ENCODE measurements around the gene IL20. TPM values are rescaled to one million over a fixed set of nuclear protein-coding genes. Genes with fewer than 3 reads are reported as not detected.

Gene IL20
- polyA plus RNA-seq, 10 donors: not detected

DNA sequence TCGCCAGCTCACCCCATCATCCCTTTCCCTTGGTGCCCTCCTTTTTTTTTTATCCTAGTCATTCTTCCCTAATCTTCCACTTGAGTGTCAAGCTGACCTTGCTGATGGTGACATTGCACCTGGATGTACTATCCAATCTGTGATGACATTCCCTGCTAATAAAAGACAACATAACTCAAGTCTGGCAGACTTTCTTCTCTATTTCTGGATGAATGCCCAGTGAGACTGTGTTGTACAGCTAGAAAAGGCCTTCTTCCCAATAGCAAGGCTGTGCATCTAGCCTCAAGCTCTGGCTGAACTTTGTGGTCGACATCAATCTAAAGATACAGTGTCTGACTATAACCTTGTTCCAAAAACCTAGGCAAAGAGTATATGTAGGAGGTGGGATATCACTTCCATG lies 38.3 kb downstream of the IL20 start:
- no peak for DNase-seq

DNA sequence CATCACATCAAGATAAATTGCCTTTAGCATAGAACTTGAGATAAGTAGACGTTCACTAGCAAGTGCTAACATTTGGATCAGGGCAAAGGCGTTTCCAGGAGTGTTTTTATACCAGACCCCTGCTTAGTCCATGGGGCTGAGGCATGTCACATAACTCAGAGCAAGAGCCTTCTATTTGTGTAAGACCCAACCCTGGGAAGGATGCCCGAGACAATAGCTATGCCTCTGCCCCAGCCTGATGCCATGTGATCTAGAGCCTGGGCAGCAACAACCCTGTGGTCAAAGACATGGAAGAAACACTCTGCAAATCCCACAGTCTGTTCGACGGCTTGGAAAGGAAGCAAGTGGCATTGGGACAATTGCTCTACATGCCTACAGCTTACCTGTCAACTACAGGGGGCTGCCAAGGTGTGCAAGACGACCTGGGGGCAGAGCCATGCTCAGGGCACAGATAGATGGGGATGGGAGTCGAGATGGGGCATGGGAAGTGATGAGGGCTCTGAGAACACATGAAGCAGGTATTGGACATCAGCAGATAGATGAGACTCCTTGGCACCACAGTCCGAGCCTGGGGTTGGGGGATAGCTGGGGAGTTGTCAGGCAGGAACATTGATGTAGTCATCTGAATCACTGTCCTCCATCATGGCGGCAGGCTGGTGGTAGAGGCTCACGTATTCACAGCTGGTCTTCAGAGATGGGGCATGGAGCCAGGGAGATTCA lies 39.2 kb downstream of the IL20 start:
- no peak for DNase-seq

DNA sequence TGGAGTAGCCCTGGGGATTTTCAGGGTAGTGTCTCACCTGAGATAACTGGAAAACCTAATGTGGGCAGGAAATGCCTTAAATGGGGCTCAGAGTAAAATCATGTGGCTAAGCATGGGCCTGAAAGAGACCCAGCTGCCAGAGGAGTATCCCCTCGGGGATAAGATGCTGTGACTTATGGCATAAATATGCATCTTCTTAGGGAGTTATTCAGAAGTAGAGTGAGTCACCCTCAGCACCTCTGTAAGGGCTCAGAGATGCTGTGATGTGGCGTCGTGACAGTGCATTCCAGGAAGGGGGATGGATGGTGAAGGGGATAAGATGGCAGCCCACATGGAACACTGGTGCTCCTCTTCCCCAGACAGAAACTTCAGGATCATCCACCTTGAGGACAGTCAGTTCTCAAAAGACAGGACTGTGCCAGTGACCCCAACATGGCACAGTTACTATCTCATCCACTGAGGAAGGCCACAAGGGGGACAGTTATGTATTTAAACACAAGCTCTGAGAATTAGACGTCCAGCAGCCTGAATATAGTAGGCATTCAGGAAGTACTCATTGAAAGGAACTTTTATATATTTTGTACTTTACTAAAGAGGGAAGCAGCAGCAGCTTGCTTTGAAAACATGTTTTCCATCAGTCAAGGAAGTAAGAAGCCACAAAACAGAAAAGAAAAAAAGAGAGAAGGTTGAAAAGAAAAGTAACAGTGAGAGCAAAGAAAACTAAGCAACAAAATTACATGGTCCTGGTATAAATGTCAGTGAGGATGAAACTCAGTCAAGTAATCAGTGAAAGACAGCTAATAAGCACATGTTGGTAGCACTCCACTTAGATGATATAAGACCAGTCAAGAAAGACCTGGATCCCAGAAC lies 40.1 kb downstream of the IL20 start:
- DNase-seq: peak in 1 of 3 donors; percentile 93

DNA sequence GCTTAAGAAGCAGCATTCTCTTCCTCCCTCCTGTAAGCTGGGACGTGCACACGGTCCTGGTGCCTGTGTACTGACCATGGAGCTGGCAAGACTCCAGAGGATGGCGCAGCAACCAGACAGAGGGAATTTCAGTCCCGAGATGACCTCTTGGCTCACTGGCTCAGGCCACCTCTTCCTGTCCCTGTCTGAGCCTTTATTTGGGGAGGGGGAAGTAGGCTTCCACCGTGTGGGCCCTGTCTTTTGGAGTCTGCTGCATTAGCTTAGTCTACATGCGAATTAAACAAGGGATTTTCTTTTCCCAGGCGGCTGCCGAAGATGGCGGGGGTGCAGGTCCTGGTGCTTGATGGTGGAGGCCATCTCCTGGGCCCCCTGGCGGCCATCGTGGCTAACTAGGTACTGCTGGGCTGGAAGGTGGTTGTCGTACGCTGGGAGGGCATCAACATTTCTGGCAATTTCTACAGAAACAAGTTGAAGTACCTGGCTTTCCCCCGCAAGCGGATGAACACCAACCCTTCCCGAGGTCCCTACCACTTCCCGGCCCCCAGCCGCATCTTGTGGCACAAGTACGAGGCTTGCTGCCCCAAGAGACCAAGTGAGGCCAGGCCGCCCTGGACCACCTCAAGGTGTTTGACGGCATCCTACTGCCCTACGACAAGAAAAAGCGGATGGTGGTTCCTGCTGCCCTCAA lies 42.0 kb downstream of the IL20 start:
- DNase-seq: no peak

DNA sequence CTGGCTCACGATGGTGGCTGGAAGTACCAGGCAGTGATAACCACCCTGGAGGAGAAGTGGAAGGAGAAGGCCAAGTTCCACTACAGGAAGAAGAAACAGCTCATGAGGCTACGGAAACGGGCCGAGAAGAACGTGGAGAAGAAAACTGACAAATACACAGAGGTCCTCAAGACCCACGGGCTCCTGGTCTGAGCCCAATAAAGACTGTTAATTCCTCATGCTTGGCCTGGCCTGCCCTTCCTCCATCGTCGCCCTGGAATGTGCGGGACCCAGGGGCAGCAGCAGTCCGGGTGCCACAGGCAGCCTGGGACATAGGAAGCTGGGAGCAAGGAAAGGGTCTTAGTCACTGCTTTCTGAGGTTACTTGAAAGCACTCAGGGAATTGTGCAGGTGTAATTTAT lies 42.6 kb downstream of the IL20 start:
- no peak for DNase-seq

DNA sequence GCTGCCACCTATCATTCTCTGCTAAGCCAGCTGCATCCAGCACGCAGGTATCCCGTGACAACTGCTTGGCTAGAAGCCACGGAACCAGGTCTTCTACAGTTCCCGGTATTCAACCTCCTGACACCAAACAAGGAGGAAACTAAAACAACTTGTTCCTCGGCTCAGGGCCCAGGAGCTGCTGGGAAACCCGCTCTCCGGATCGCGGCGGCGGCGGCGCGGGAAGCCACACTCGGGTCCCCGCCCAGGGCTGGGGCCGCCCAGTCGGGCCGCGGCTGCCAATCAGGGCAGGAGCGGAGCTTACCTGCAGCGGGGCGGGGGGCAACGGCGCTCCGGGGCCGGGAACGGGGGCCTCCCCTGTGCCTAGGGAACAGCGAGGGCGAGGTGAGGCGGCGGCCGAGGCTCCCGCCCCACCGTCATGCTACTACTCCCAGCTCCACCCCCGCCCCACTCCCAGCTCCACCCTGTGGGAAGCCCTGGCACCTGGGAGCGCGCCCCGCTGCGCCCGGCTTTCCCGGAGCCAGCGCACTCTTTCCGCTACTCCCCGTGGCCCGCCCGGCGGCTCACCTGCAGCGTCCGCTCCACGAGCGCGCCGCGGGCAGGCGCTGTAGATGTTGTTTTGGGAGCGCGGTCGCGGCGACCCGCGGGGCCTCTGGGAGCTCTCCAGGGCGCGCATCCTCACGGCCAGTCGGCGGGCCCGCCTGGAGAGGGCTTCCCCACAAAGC lies 43.9 kb downstream of the IL20 start:
- peak in 1 of 3 donors; percentile 61 for DNase-seq

DNA sequence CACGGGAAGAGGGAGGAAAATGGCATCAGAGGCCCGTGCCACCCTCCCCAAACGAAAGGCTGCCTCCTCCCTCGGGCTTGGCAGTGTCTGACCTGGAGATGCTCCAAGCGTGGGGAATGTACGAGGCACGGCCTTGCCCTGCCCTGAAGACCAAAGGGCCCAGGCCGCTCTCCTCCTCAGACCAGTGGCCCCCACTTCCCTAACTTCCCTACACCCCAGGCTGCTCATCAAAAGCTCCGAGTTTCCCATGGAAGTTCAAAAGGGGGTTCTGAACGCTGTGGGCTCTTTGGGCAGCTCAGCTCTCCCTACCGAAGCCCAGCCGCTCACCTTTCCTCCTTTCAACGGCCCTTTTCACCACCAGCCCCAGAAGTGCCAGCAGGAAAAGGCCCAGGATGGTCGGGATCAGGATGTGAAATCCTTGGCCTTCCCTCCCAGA lies 44.5 kb downstream of the IL20 start:
- DNase-seq: no peak

DNA sequence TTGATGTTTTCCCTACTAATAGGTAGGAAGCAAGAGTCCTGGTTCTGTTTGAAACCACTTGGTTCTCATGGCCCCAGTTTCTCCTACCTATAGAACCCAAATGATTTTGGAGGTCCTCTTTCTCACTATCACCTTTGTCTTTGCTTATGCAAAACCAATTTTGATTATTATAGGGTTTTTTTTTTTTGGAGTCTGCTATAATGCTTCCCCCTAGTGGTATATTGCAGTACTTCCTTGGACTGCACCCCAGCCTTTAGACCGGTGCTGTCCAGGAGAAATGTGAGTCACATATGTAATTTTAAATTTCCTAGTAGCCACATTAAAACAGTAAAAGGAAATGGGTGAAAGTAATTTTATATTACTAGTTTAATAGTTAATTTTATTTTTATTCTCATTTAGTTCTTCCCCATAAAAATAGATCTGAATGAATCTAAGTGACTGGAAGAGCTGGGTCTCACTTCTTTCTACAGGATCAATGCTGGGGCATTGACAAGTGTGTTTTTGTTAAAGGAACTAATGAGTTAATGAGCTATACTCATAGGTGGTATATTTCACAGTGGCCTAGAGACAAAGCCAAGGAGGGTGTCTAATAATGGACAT lies 45.7 kb downstream of the IL20 start:
- DNase-seq: peak; percentile 51 to 76 (median 69)

DNA sequence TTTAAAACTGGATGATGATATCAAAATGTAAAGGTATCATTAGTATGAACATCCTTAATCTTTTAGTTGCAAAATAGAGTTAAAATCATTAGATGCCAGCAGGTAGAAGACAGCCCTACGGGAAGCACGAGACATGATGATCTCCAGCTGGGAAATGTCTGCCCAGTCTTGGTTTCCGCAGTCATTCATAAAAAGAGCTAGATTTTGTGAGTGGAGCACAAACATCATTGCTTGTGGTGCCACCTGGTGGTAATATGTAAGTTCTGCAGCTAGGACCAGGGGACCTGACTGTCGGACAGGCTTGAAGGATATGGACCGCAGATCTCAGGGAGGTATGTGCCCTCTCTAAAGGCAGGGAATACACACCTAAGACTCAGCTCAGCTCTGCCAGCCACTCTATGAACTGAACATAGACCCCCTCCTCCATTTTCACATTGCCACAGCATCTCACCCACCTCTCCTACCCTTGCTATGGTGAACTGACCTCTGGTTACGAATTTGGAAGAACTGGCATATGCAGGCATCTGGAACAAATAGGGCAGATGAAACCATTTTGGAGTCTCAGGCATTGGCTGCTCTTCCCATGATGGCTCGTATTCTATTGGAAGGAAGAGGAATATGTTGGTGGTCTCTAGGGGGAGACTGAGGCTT lies 47.1 kb downstream of the IL20 start:
- peak; percentile 74 to 88 (median 84) for DNase-seq

DNA sequence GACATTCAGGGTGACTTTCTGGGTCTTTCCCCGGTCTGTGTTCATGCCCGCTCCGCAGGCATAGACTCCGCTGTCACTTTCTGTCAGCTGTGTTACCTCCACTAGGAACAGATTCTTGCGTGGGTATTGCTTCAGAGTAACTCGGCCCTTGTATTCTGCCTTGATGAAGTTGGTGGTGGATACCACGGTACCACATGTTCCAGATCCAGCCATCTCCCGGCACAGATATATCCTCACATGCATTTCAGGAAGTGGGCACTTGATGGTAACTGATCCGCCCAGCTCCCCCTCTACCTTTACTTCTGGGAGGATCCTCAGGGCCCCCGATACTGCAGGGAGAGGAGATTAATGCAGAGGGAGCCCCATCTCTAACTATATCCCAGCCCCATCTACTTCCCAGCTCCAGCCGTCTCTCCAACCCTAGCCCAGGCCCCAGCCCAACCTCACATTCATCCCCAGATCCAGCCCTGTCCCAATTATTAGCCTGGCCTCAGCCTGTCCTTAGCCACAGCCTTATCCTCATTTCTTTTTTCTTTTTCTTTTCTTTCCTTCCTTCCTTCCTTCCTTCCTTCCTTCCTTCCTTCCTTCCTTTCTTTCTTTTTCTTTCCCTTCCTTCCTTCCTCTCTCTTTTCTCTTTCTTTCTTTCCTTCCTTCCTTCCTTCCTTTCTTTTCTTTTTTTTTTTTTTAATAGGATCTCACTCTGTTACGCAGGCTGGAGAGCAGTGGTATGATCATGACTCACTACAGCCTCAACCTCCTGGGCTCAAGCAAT lies 48.5 kb downstream of the IL20 start:
- no peak for DNase-seq

DNA sequence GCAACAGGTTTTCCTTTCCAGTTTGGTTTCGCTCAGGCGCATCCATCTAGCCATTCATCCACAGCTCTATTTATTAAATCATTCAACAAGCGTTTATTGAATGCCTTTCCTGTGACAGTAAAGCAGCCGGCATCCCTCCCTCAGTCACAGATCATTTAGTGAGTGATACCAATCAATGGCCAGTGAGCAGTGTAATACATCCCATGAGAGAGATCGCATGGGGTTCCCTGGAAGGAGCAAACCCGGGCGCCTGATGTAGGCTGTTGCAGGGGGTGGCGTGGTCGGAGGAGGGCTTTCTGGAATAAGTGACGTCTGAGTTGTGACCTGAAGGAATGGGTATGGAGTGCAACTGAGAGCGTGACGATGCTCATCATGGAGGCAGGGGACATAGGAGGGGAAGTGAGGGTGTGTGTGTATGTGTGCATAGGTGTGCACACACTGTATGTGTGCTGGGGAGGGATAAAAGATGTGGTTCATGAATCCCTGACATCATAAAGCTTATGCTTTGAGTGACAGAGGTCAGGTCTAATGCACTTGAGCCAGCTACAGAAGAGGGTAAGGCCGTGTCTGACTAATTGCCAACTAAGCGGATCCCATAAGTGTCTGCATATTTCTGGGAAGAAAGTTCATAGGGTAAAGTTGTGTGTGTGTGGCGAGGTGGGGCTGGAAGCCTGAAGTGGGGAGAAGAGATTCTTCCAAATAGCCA lies 49.8 kb downstream of the IL20 start:
- DNase-seq: no peak

DNA sequence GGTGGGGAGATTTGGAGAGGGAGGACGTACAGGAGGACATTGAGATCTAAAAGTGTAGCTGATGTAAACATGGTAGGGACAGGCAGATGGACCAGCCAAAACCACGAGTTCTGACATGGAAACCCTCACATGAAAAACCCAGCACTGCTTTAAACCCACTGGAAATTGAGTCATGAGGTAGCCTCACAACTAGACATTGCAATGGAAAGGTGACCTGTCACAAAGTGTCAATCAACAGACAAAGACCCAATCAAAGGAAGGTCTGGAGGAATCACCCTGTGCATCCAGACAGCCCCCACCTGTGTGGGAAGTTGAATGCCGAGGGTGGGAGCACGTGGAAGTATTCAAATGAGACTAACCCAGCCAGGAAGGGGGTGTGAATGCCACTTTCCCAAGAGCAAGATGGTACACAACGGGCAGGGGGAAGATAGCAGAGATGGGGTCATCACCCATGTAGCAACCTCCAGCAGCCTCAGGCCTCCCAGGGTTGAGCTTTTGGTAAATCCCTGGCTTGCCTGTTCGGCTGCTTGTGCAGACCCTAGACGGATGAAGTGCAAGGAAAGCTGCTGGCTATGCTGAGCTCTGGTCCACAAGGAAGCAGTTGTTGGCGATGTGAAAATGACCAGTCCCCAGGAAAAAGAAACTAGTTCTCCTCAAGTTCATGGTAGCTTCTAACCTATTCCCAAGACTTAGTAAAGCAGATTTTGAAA lies 50.7 kb downstream of the IL20 start:
- no peak for DNase-seq

DNA sequence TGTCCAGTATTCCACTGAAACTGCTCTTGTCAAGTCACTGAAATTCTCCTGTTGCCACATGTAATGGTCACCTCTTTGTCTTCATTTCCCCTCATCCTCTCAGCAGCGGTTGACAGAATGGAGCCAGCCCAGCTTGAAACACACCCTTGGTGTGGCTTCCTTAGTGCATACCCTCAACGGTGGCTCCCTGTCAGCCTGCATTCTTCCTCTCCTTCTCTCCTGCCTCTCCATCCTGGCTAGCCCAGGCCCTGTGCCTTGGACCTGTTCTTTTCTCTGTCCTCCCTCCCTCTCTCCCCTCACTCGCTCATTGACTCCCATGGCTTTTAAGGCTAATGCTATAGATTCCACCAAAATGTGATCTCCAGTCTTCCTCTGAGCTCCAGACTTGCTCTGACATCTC lies 52.7 kb downstream of the IL20 start:
- DNase-seq: no peak

Other genes with a start within 250 kb of the IL20 start
- gene DYRK3, start 230.1 kb upstream of the IL20 start, polyA plus RNA-seq (ENCODE audit: insufficient read length in 10 of 10): 1 to 10 TPM; 2.8 to 6.2 (median 4.3) TPM
- gene MAPKAPK2, start 180.7 kb upstream of the IL20 start, polyA plus RNA-seq (ENCODE audit: insufficient read length in 10 of 10): 10 to 100 TPM; 62.6 to 77.4 (median 72.0) TPM
- not detected for gene IL19, start 94.8 kb upstream of the IL20 start, polyA plus RNA-seq (ENCODE audit: insufficient read length in 10 of 10)
- 1 to 10 TPM in 1 of 10 donors, under 1 TPM in 9; 0.25 to 1.2 (median 0.49) TPM for gene IL10, start 93.1 kb upstream of the IL20 start, polyA plus RNA-seq (ENCODE audit: insufficient read length in 10 of 10)
- 1 to 10 TPM in 1 of 10 donors, under 1 TPM in 7, not detected in 2; 0.10 to 1.6 (median 0.16) TPM for gene IL24, start 31.8 kb downstream of the IL20 start, polyA plus RNA-seq (ENCODE audit: insufficient read length in 10 of 10)
- 10 to 100 TPM in 1 of 10 donors, 1 to 10 TPM in 8, under 1 TPM in 1; 0.88 to 10.6 (median 1.4) TPM for gene FCMR, start 56.3 kb downstream of the IL20 start, polyA plus RNA-seq (ENCODE audit: insufficient read length in 10 of 10)
- under 1 TPM in 2 of 10 donors, not detected in 8; 0.03 to 0.04 TPM for gene PIGR, start 80.8 kb downstream of the IL20 start, polyA plus RNA-seq (ENCODE audit: insufficient read length in 10 of 10)
- gene FCAMR, start 104.8 kb downstream of the IL20 start, polyA plus RNA-seq (ENCODE audit: insufficient read length in 10 of 10): not detected
- gene C1orf116, start 167.1 kb downstream of the IL20 start, polyA plus RNA-seq (ENCODE audit: insufficient read length in 10 of 10): 1 to 10 TPM in 2 of 10 donors, under 1 TPM in 8; 0.06 to 3.1 (median 0.11) TPM
- gene YOD1, start 185.6 kb downstream of the IL20 start, polyA plus RNA-seq (ENCODE audit: insufficient read length in 10 of 10): 1 to 10 TPM; 6.0 to 8.9 (median 7.0) TPM
- gene PFKFB2, start 187.7 kb downstream of the IL20 start, polyA plus RNA-seq (ENCODE audit: insufficient read length in 10 of 10): 1 to 10 TPM; 4.5 to 8.8 (median 7.0) TPM
- under 1 TPM; 0.13 to 0.79 (median 0.37) TPM for gene C4BPB, start 223.2 kb downstream of the IL20 start, polyA plus RNA-seq (ENCODE audit: insufficient read length in 10 of 10)
- under 1 TPM; 0.14 to 0.81 (median 0.36) TPM for gene C4BPA, start 238.6 kb downstream of the IL20 start, polyA plus RNA-seq (ENCODE audit: insufficient read length in 10 of 10)